Endothelial cell of umbilical vein (primary cell): ENCODE results near the gene FMN2.

Source experiments
- EZH2 ChIP-seq: IDR thresholded peaks from 2 replicates; pipeline ENCODE4 v1.6.1; 2012; ENCODE audit warnings: borderline replicate concordance, low read depth, mild to moderate bottlenecking, moderate library complexity, low read length, inconsistent platforms; ENCODE audit not compliant: severe bottlenecking
- JUN ChIP-seq: IDR thresholded peaks from 2 replicates; pipeline ENCODE4 v1.6.1; 2011; ENCODE audit warnings: borderline replicate concordance, low read depth; ENCODE audit not compliant: insufficient read length, insufficient read depth
- MYC ChIP-seq: IDR thresholded peaks from one replicate; pipeline ENCODE4 v1.6.1; 2011; ENCODE audit warnings: mild to moderate bottlenecking, low read depth, low read length
- POLR2A ChIP-seq: IDR thresholded peaks from 2 replicates; pipeline ENCODE4 v1.6.1; 2012; ENCODE audit warnings: low read depth, mild to moderate bottlenecking, control low read depth, low read length
- TF ChIP-seq, protein P1 (sequence below), 2 donors: IDR thresholded peaks; 1 replicate in 1 of 2; 2 replicates in 1 of 2; pipeline ENCODE4 v1.5.1; 2011; ENCODE audit warnings: low read length in 2 of 2, mild to moderate bottlenecking in 2 of 2, moderate library complexity in 2 of 2, control low read depth in 1 of 2, inconsistent platforms in 1 of 2, low read depth in 1 of 2; ENCODE audit not compliant: insufficient read depth in 1 of 2; ENCODE audit errors: extremely low read depth in 1 of 2
- TF ChIP-seq, protein P2 (sequence below): IDR thresholded peaks from 2 replicates; pipeline ENCODE4 v1.6.1; 2011; ENCODE audit not compliant: insufficient read depth, insufficient read length

DNA sequence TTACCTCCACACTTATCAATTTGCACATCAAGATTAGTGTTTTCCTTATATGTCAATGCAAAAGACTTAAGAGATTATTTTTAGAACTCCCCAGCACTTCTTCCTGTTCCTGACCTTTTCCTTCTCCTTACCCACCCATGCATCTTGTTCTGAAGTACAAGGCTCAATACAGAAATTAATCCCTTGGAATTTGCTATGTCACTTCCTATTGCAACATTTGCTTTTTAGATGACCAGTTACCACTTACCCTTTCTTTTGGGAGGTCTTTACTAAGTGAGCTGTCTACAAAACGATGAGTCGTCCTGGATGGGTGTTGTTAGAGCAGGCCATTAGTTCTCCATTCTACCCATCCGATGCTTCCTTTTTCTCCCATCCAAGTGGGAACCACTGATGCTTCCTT is 221.2 kb downstream of the FMN2 start:
- TF ChIP-seq EZH2 (no peak), POLR2A (no peak), MYC (no peak), JUN (no peak)
- TF ChIP-seq, protein P1, sequence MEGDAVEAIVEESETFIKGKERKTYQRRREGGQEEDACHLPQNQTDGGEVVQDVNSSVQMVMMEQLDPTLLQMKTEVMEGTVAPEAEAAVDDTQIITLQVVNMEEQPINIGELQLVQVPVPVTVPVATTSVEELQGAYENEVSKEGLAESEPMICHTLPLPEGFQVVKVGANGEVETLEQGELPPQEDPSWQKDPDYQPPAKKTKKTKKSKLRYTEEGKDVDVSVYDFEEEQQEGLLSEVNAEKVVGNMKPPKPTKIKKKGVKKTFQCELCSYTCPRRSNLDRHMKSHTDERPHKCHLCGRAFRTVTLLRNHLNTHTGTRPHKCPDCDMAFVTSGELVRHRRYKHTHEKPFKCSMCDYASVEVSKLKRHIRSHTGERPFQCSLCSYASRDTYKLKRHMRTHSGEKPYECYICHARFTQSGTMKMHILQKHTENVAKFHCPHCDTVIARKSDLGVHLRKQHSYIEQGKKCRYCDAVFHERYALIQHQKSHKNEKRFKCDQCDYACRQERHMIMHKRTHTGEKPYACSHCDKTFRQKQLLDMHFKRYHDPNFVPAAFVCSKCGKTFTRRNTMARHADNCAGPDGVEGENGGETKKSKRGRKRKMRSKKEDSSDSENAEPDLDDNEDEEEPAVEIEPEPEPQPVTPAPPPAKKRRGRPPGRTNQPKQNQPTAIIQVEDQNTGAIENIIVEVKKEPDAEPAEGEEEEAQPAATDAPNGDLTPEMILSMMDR (IDR thresholded peaks at IDR 0.05; ENCODE audit: extremely low read depth in 1 of 2, insufficient read depth in 1 of 2, low read depth in 1 of 2, low read length in 2 of 2) = no peak
- TF ChIP-seq, protein P2, sequence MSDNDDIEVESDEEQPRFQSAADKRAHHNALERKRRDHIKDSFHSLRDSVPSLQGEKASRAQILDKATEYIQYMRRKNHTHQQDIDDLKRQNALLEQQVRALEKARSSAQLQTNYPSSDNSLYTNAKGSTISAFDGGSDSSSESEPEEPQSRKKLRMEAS = no peak
